GM23338 (cell line): Measurements from ENCODE around the gene KRT16. TPM values are rescaled to one million over a fixed set of nuclear protein-coding genes. Genes with fewer than 3 reads are reported as not detected.
"Not testable (repeated sequence)": the region's sequence is repeated elsewhere in the genome, so short reads cannot be mapped to it uniquely, and the experiment has no call there.

Experiments used
- ATAC-seq: fragments of 200-7000 bp; cut with Tn5 transposase; 3 replicates; pipeline ENCODE4 v1.9.1; 2020
- DNase-seq: peaks from one replicate; pipeline ENCODE4 v3.0.0-alpha.2; 2015; ENCODE audit warnings: low spot score
- H2AFZ ChIP-seq: fragments of 200-600 bp; sonication (generic); 2 replicates; pipeline ENCODE4 v1.8.0; 2016; ENCODE audit warnings: antibody characterized with exemption, mild to moderate bottlenecking, moderate library complexity
- H3F3A ChIP-seq: fragments of 200-600 bp; sonication (generic); replicated peaks from 2 replicates; pipeline ENCODE4 v1.8.0; 2017; ENCODE audit warnings: antibody characterized with exemption, mixed run types, low read depth
- H3K27ac ChIP-seq: fragments of 200-600 bp; sonication (generic); 2 replicates; pipeline ENCODE4 v1.6.1; 2016; ENCODE audit warnings: low read depth
- H3K27me3 ChIP-seq: fragments of 200-600 bp; sonication (generic); 2 replicates; pipeline ENCODE4 v1.8.0; 2016; ENCODE audit warnings: mild to moderate bottlenecking, mixed run types, moderate library complexity; ENCODE audit not compliant: insufficient read depth
- H3K36me3 ChIP-seq: fragments of 200-600 bp; sonication (generic); 2 replicates; pipeline ENCODE4 v1.8.0; 2016; ENCODE audit warnings: mild to moderate bottlenecking; ENCODE audit not compliant: insufficient read depth
- H3K4me1 ChIP-seq: fragments of 200-600 bp; sonication (generic); 2 replicates; pipeline ENCODE4 v1.8.0; 2016; ENCODE audit warnings: mild to moderate bottlenecking, moderate library complexity; ENCODE audit not compliant: insufficient read depth
- H3K4me2 ChIP-seq: fragments of 200-600 bp; sonication (generic); 2 replicates; pipeline ENCODE4 v1.7.1; 2017; ENCODE audit warnings: mixed run types
- H3K4me3 ChIP-seq: fragments of 200-600 bp; sonication (generic); 2 replicates; pipeline ENCODE4 v1.6.1; 2016; ENCODE audit warnings: mixed run types
- H3K79me2 ChIP-seq: fragments of 200-600 bp; sonication (generic); replicated peaks from 2 replicates; pipeline ENCODE4 v1.8.0; 2017; ENCODE audit warnings: mild to moderate bottlenecking; ENCODE audit not compliant: insufficient read depth
- H3K9me2 ChIP-seq: fragments of 200-600 bp; sonication (generic); 2 replicates; pipeline ENCODE4 v1.8.0; 2017; ENCODE audit not compliant: insufficient read depth
- H4K20me1 ChIP-seq: fragments of 200-600 bp; sonication (generic); replicated peaks from 2 replicates; pipeline ENCODE4 v1.8.0; 2017; ENCODE audit warnings: mild to moderate bottlenecking; ENCODE audit not compliant: insufficient read depth
- H3K27ac Mint-ChIP-seq: 2 replicates; pipeline ENCODE4 v1.8.0; 2020; ENCODE audit warnings: inconsistent platforms, mild to moderate bottlenecking, moderate library complexity, mixed read lengths
- H3K27me3 Mint-ChIP-seq: 3 replicates; pipeline ENCODE4 v1.8.0; 2022; ENCODE audit warnings: low read depth, mild to moderate bottlenecking, moderate library complexity, mixed read lengths, inconsistent platforms; ENCODE audit not compliant: insufficient read depth, poor library complexity
- H3K36me3 Mint-ChIP-seq: 3 replicates; pipeline ENCODE4 v1.8.0; 2021; ENCODE audit warnings: low read depth, mild to moderate bottlenecking, inconsistent platforms, moderate library complexity, mixed read lengths
- H3K4me1 Mint-ChIP-seq: 3 replicates; pipeline ENCODE4 v1.8.0; 2020; ENCODE audit warnings: mild to moderate bottlenecking, inconsistent platforms, mixed read lengths
- H3K4me3 Mint-ChIP-seq: 3 replicates; pipeline ENCODE4 v1.8.0; 2021; ENCODE audit warnings: moderate library complexity, mild to moderate bottlenecking, inconsistent platforms, mixed read lengths
- H3K9me3 Mint-ChIP-seq: 3 replicates; pipeline ENCODE4 v1.8.0; 2020; ENCODE audit warnings: moderate library complexity, mild to moderate bottlenecking, inconsistent platforms, mixed read lengths
- CTCF ChIP-seq, 2 experiments: fragments of 200-600 bp in 1 of 2; sonication (generic) in 1 of 2; conservative IDR thresholded peaks; 2 replicates each; pipeline versions ENCODE4 v1.5.1 to v1.6.1; 2016 to 2017; ENCODE audit warnings: antibody characterized with exemption in 2 of 2, low read depth in 2 of 2, mild to moderate bottlenecking in 2 of 2, moderate library complexity in 1 of 2
- ETS1 ChIP-seq: IDR thresholded peaks from 2 replicates; pipeline ENCODE4 v1.6.1; 2016; ENCODE audit warnings: antibody characterized with exemption
- JUNB ChIP-seq: IDR thresholded peaks from one replicate; pipeline ENCODE4 v1.6.1; 2016; ENCODE audit warnings: antibody characterized with exemption; ENCODE audit not compliant: unreplicated experiment
- NANOG ChIP-seq: IDR thresholded peaks from 2 replicates; pipeline ENCODE4 v1.6.1; 2016; ENCODE audit warnings: antibody characterized with exemption, borderline replicate concordance
- POLR2AphosphoS5 ChIP-seq: IDR thresholded peaks from 2 replicates; pipeline ENCODE4 v1.6.1; 2016; ENCODE audit warnings: antibody characterized with exemption, low read depth
- REST ChIP-seq: IDR thresholded peaks from one replicate; pipeline ENCODE4 v1.6.1; 2018; ENCODE audit warnings: antibody characterized with exemption; ENCODE audit not compliant: unreplicated experiment
- ZNF114 ChIP-seq: fragments of 250-450 bp; sonication (Bioruptor Pico); IDR thresholded peaks from 2 replicates; pipeline ENCODE4 v1.5.0; 2020; ENCODE audit warnings: mild to moderate bottlenecking, moderate library complexity
- ZNF462 ChIP-seq: fragments of 250-450 bp; sonication (Bioruptor Pico); IDR thresholded peaks from 2 replicates; pipeline ENCODE4 v1.5.0; 2020; ENCODE audit warnings: mild to moderate bottlenecking, moderate library complexity
- polyA plus RNA-seq: library from polyadenylated mRNA; unstranded; fragments of >200 nt; fragmentation: Nextera tagmentation; extraction: Ambion mirVana; gene quantifications from 2 replicates; pipeline ENCODE4 v1.2.1, GENCODE V29; 2016
- total RNA-seq: library from RNA; depleted of rRNA; stranded (reverse); fragments of >200 nt; shearing (Covaris generic); gene quantifications from 2 replicates; pipeline ENCODE4 v1.2.3, GENCODE V29; 2014

The KRT16 gene
- total and polyA plus RNA-seq, 2 experiments from 2014 or later = not detected

GRCh38 chr17:41615454-41615853, 2.9 kb upstream of the KRT16 start (continued):
- 0 out of 4 replicates have a peak, but pooled peaks of 1 of the 2 experiments have one; percentile 20 for TF ChIP-seq CTCF (conservative IDR thresholded peaks at IDR 0.05; ENCODE audit: low read depth in 2 of 2)

- not testable (repeated sequence) for H3F3A ChIP-seq, H2AFZ ChIP-seq, H4K20me1 ChIP-seq, H3K4me3 ChIP-seq, H3K4me2 ChIP-seq, H3K27ac ChIP-seq, H3K27me3 ChIP-seq, H3K9me3 Mint-ChIP-seq, ATAC-seq, H3K4me1 ChIP-seq, H3K36me3 ChIP-seq, H3K9me2 ChIP-seq, H3K36me3 Mint-ChIP-seq, H3K4me3 Mint-ChIP-seq, H3K79me2 ChIP-seq, DNase-seq, H3K27ac Mint-ChIP-seq
- peaks cover 22% of the 10 kb centered on the region for H3K27me3 Mint-ChIP-seq
- H3K4me1 Mint-ChIP-seq = peaks cover 17% of the 10 kb centered on the region; the same call in 2 of the 3 replicates
These were observed 2.2 kb upstream of the KRT16 start for GRCh38 chr17:41614767-41615166.

GRCh38 chr17:41614098-41614497, 1.5 kb upstream of the KRT16 start:
- no peak overlapping the region for H2AFZ ChIP-seq
- TF ChIP-seq ZNF462 (CRISPR knock-in tag) = no peak
- no peak for TF ChIP-seq NANOG
- TF ChIP-seq POLR2AphosphoS5 = no peak
- TF ChIP-seq ETS1 = no peak
- TF ChIP-seq REST = no peak
- TF ChIP-seq JUNB = no peak
- TF ChIP-seq ZNF114 (CRISPR knock-in tag) = no peak

More at GRCh38 chr17:41614098-41614497, 1.5 kb upstream of the KRT16 start:
- Histone ChIP-seq H3F3A (no peaks in the 10 kb centered on the region), H4K20me1 (no peaks in the 10 kb centered on the region), H3K4me1 (no peaks in the 10 kb centered on the region), H3K79me2 (no peaks in the 10 kb centered on the region), H3K36me3 (no peaks in the 10 kb centered on the region), H3K27me3 (no peaks in the 10 kb centered on the region), H3K4me2 (no peak overlapping the region), H3K27ac (no peak overlapping the region), H3K9me2 (no peaks in the 10 kb centered on the region), H3K4me3 (no peak overlapping the region)
- peaks cover 20% of the 10 kb centered on the region; the same call in 2 of the 3 replicates for H3K4me1 Mint-ChIP-seq
- no peaks in the 10 kb centered on the region for H3K9me3 Mint-ChIP-seq
- H3K27ac Mint-ChIP-seq = no peak overlapping the region
- peaks cover 22% of the 10 kb centered on the region for H3K27me3 Mint-ChIP-seq
- H3K36me3 Mint-ChIP-seq = no peaks in the 10 kb centered on the region
- ATAC-seq = no peak
- H3K4me3 Mint-ChIP-seq = no peak overlapping the region
- DNase-seq = no peak
